B cell (primary cell): Measurements from ENCODE around the gene SLC27A1. TPM values are rescaled to one million over a fixed set of nuclear protein-coding genes. Genes with fewer than 3 reads are reported as not detected.

Experiments used
- ATAC-seq: fragments of 200-7000 bp; cut with Tn5 transposase; one replicate; pipeline ENCODE4 v1.10.0; 2021; ENCODE audit warnings: low read depth, mild to moderate bottlenecking, moderate number of reproducible peaks, moderate library complexity
- CTCF ChIA-PET: fragments of 350-600 bp; sonication (Branson Sonifier 250); formaldehyde crosslinking; loops from one replicate; lab custom pipeline; 2021; ENCODE audit warnings: antibody characterized with exemption, inconsistent platforms; lab: Charles Lee
- POLR2A ChIA-PET: fragments of 350-600 bp; sonication (Branson Sonifier 250); formaldehyde crosslinking; loops from one replicate; lab custom pipeline; 2021; ENCODE audit warnings: antibody characterized with exemption; lab: Charles Lee
- DNase-seq: peaks from one replicate; pipeline ENCODE4 v3.0.0; 2013
- H2AFZ ChIP-seq: 2 replicates; pipeline ENCODE4 v1.6.1; 2012; ENCODE audit warnings: mild to moderate bottlenecking, low read depth, low read length; ENCODE audit not compliant: insufficient read depth, poor library complexity, severe bottlenecking
- H3K27ac ChIP-seq, 2 donors: 1 replicate in 1 of 2; 2 replicates in 1 of 2; pipeline ENCODE4 v1.5.1; 2012 to 2013; ENCODE audit warnings: low read length in 2 of 2, mild to moderate bottlenecking in 2 of 2, moderate library complexity in 1 of 2
- H3K27me3 ChIP-seq, 4 experiments: fragments of 200-600 bp in 1 of 4; sonication (generic) in 1 of 4; replicated peaks in 1 of 4; 1 replicate in 2 of 4; 2 replicates in 2 of 4; pipeline versions ENCODE4 v1.6.1 to v1.7.0; 2013 to 2016; ENCODE audit warnings: low read length in 3 of 4, mild to moderate bottlenecking in 2 of 4, mixed read lengths in 1 of 4, moderate library complexity in 1 of 4; ENCODE audit not compliant: insufficient read depth in 4 of 4, control insufficient read depth in 3 of 4; ENCODE audit errors: control extremely low read depth in 1 of 4
- H3K36me3 ChIP-seq, 2 experiments: replicated peaks in 1 of 2; 1 replicate in 1 of 2; 2 replicates in 1 of 2; pipeline versions ENCODE4 v1.6.1 to v1.7.1; 2013; ENCODE audit warnings: low read length in 1 of 2; ENCODE audit not compliant: insufficient read depth in 2 of 2, control insufficient read depth in 1 of 2; ENCODE audit errors: control extremely low read depth in 1 of 2, extremely low read depth in 1 of 2
- H3K4me1 ChIP-seq, 2 donors: fragments of 200-600 bp in 1 of 2; sonication (generic) in 1 of 2; 1 replicate in 1 of 2; 2 replicates in 1 of 2; pipeline versions ENCODE4 v1.5.1 to v1.6.1; 2013 to 2017; ENCODE audit warnings: low read length in 2 of 2; ENCODE audit not compliant: control insufficient read depth in 2 of 2, insufficient read depth in 2 of 2
- H3K4me2 ChIP-seq: replicated peaks from 2 replicates; pipeline ENCODE3; 2012; ENCODE audit warnings: mild to moderate bottlenecking, low read depth, low read length; ENCODE audit not compliant: poor library complexity, severe bottlenecking
- H3K4me3 ChIP-seq, 5 experiments: fragments of 200-600 bp in 1 of 5; sonication (generic) in 1 of 5; 1 replicate in 3 of 5; 2 replicates in 2 of 5; pipeline versions ENCODE4 v1.5.1 to v1.7.0; 2011 to 2016; ENCODE audit warnings: low read length in 4 of 5, mild to moderate bottlenecking in 4 of 5, low read depth in 2 of 5, control low read depth in 1 of 5, moderate library complexity in 1 of 5; ENCODE audit not compliant: insufficient read depth in 1 of 5; ENCODE audit errors: control extremely low read depth in 1 of 5, extremely low read depth in 1 of 5
- H3K79me2 ChIP-seq: fragments of 200-600 bp; sonication (generic); one replicate; pipeline ENCODE4 v1.6.0; 2016; ENCODE audit warnings: low read length; ENCODE audit not compliant: control insufficient read depth, insufficient read depth
- H3K9ac ChIP-seq: fragments of 200-600 bp; sonication (generic); 2 replicates; pipeline ENCODE4 v1.6.1; 2017; ENCODE audit warnings: mild to moderate bottlenecking, low read length, moderate library complexity
- H3K9me3 ChIP-seq, 3 donors: one replicate each; pipeline versions ENCODE4 v1.6.1 to v1.7.1; 2013; ENCODE audit warnings: low read length in 2 of 3; ENCODE audit not compliant: control insufficient read depth in 2 of 3, insufficient read depth in 1 of 3; ENCODE audit errors: control extremely low read depth in 1 of 3
- H4K20me1 ChIP-seq: 2 replicates; pipeline ENCODE4 v1.6.0; 2012; ENCODE audit warnings: mild to moderate bottlenecking, low read length; ENCODE audit not compliant: insufficient read depth, control insufficient read depth, poor library complexity, severe bottlenecking
- H3K27ac Mint-ChIP-seq: one replicate; pipeline ENCODE4 v1.8.0; 2021; ENCODE audit warnings: mixed read lengths
- H3K27me3 Mint-ChIP-seq: one replicate; pipeline ENCODE4 v1.8.0; 2021; ENCODE audit warnings: mixed read lengths
- H3K4me1 Mint-ChIP-seq: one replicate; pipeline ENCODE4 v1.8.0; 2021; ENCODE audit warnings: mixed read lengths
- H3K4me3 Mint-ChIP-seq: one replicate; pipeline ENCODE4 v1.8.0; 2021; ENCODE audit warnings: mixed read lengths
- H3K9me3 Mint-ChIP-seq: one replicate; pipeline ENCODE4 v1.8.0; 2022; ENCODE audit warnings: mixed read lengths; ENCODE audit not compliant: insufficient read depth
- EZH2 ChIP-seq: IDR thresholded peaks from 2 replicates; pipeline ENCODE4 v1.6.1; 2012; ENCODE audit warnings: borderline replicate concordance, low read depth, mild to moderate bottlenecking, moderate library complexity, low read length; ENCODE audit not compliant: insufficient read depth, poor library complexity, severe bottlenecking
- WGBS: methylation state at CpG from one replicate; pipeline ENCODE4 v1.1.5; 2013; ENCODE audit warnings: missing lambda C conversion rate; ENCODE audit not compliant: insufficient coverage; 5-methylcytosine and 5-hydroxymethylcytosine counted together
- intact Hi-C: fragments of 100-400 bp; cut with micrococcal nuclease; formaldehyde crosslinking; loops from one replicate; pipeline ENCODE4 v1.10.0; 2022
- polyA plus RNA-seq: library from polyadenylated mRNA; depleted of rRNA; stranded (reverse); fragments of >200 nt; gene quantifications from 2 replicates; pipeline ENCODE4 v1.2.3, GENCODE V29; 2012
- total RNA-seq, 2 donors: library from RNA; stranded (reverse); fragments of 120-200 nt in 1 of 2; gene quantifications; 1 replicate in 1 of 2; 2 replicates in 1 of 2; pipeline versions ENCODE4 v1.2.3 to v1.2.4, GENCODE V29; 2013 to 2022
- TF ChIP-seq, protein P1 (sequence below): fragments of 200-600 bp; IDR thresholded peaks from one replicate; pipeline ENCODE4 v1.8.0; 2022; ENCODE audit warnings: antibody characterized with exemption, mild to moderate bottlenecking

The SLC27A1 gene
- total and polyA plus RNA-seq, 2 donors (not counting 1 experiment from before 2014, with no cell fraction given) = 5.1 to 9.5 TPM

- no peak overlapping the region for H3K9ac ChIP-seq
- Mint-ChIP-seq H3K27me3 (no peaks in the 10 kb centered on the region), H3K4me1 (peaks cover 10% of the 10 kb centered on the region), H3K27ac (no peak overlapping the region), H3K9me3 (no peaks in the 10 kb centered on the region), H3K4me3 (no peak overlapping the region)
- CTCF ChIA-PET = interaction anchor here (1.4 kb wide), 1 partner anchor 8 kb away, joined by 5 read pairs; no protein-coding TSS in a partner anchor
- intact Hi-C loops = no loop called here
- DNase-seq (no peak), ATAC-seq (no peak)
- TF ChIP-seq EZH2 = no peak
- no peaks in the 10 kb centered on the region for H3K27me3 ChIP-seq
- H3K36me3 ChIP-seq = peaks cover 0 to 7% of the 10 kb centered on the region in 2 experiments
- peaks cover 21% of the 10 kb centered on the region for H4K20me1 ChIP-seq
- H3K4me2 ChIP-seq = no peak overlapping the region
- H3K9me3 ChIP-seq = no peaks in the 10 kb centered on the region
- no peak overlapping the region for H2AFZ ChIP-seq
- WGBS = 90% methylated on average over 2 of the region's 2 CpGs
- POLR2A ChIA-PET = no interaction called here
- H3K4me3 ChIP-seq = no peak overlapping the region
- H3K4me1 ChIP-seq = no peaks in the 10 kb centered on the region
- no peak overlapping the region for H3K27ac ChIP-seq
- H3K79me2 ChIP-seq = peaks cover 46% of the 10 kb centered on the region
Measured at GRCh38 chr19:17504030-17504429, 33.7 kb downstream of the SLC27A1 start.

- TF ChIP-seq, protein P1, sequence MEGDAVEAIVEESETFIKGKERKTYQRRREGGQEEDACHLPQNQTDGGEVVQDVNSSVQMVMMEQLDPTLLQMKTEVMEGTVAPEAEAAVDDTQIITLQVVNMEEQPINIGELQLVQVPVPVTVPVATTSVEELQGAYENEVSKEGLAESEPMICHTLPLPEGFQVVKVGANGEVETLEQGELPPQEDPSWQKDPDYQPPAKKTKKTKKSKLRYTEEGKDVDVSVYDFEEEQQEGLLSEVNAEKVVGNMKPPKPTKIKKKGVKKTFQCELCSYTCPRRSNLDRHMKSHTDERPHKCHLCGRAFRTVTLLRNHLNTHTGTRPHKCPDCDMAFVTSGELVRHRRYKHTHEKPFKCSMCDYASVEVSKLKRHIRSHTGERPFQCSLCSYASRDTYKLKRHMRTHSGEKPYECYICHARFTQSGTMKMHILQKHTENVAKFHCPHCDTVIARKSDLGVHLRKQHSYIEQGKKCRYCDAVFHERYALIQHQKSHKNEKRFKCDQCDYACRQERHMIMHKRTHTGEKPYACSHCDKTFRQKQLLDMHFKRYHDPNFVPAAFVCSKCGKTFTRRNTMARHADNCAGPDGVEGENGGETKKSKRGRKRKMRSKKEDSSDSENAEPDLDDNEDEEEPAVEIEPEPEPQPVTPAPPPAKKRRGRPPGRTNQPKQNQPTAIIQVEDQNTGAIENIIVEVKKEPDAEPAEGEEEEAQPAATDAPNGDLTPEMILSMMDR = no peak
- TF ChIP-seq EZH2 = no peak
- POLR2A ChIA-PET = no interaction called here
- CTCF ChIA-PET = interaction anchor here (1.4 kb wide), 1 partner anchor 8 kb away, joined by 5 read pairs; no protein-coding TSS in a partner anchor
- H3K9me3 Mint-ChIP-seq = no peaks in the 10 kb centered on the region
- intact Hi-C loops = no loop called here
- no peak overlapping the region for H3K27ac Mint-ChIP-seq
- no peak overlapping the region for H3K4me3 ChIP-seq
- peaks cover 9% of the 10 kb centered on the region for H3K4me1 Mint-ChIP-seq
- no peak for DNase-seq
- H3K27me3 Mint-ChIP-seq = no peaks in the 10 kb centered on the region
- peaks cover 0 to 7% of the 10 kb centered on the region in 2 experiments for H3K36me3 ChIP-seq
- H3K4me3 Mint-ChIP-seq = no peak overlapping the region
- H3K4me2 ChIP-seq = no peak overlapping the region
- H3K9ac ChIP-seq = no peak overlapping the region
- no peaks in the 10 kb centered on the region for H3K27me3 ChIP-seq
- no peaks in the 10 kb centered on the region for H3K4me1 ChIP-seq
- no peak for ATAC-seq
- H4K20me1 ChIP-seq = peaks cover 21% of the 10 kb centered on the region
- no peaks in the 10 kb centered on the region for H3K9me3 ChIP-seq
- H3K79me2 ChIP-seq = peaks cover 50% of the 10 kb centered on the region
- WGBS = 97% methylated on average over 13 of the region's 13 CpGs
- no peak overlapping the region for H2AFZ ChIP-seq
- no peak overlapping the region for H3K27ac ChIP-seq
Measured at GRCh38 chr19:17504456-17504855, 34.1 kb downstream of the SLC27A1 start.
